NCI-H774 (cell line): Measurements from ENCODE around the gene TRMU.
"Not testable (repeated sequence)": the region's sequence is repeated elsewhere in the genome, so short reads cannot be mapped to it uniquely, and the experiment has no call there.

Source experiments
- DNase-seq: peaks from one replicate; lab custom pipeline; 2025; lab: John Stamatoyannopoulos, UW

Gene TRMU

DNA sequence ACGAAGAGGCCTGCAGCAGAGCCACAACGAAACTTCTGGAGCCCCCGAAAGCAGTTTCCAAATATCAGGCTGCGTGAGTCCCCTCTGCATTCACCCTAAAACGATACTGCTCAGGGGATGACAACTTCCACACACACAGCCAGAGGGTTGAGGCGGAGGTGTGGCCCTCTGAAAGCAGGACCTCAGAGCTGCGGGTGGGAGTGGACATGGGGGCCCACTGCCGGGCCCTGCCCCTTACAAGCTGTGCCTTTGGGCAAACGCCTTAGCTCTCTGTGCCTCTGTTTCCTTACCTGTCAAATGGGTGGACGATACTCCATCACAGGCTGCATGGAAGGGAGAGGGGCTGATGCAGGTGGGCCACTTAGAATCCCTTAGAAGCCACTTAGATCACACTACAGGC lies 53.1 kb downstream of the TRMU start:
- DNase-seq, result no peak

DNA sequence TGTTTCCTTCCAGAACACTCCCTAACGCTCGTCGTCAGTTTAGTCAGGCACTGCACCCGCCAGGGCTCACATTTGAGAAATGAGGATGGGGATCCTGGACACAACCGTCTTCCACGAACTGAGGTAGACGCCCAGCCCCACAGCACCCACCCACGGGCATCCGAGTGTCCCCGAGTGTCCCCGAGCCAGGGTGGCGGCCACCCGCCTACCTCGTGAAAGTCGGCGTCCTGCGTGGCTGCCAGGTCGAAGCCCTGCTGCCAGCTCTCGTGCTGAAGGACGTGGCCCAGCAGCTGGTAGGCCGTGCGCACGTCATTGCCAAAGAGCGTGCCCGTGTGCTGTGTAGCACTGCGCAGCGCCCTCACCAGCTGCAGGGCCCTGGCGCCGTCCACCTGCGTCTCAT lies 53.6 kb downstream of the TRMU start:
- DNase-seq, result no peak

DNA sequence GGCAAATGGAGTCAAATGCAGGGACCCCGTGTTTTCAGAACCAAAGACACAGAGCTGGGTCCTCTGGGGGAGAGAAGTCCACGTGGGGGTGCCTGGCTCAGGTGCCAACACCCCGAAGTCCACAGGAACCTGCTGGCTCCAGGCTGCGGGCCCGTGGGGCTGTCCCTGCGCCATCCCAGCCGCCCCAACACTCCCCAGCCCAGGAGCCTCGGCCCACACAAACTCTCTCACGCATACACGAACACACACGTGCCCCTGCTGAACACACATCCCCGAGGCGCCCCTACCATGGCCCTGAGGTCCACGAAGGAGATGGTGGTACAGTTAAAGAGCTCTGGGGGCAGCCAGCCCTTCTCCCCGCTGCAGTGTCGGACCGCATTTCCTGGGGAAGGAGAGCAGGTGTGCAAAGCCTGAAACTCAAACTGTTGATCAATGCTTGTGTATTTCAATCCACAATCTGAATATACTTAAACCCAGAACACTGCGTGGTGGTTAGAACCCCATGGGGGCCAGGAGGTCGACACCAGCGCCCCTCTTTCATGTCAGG lies 54.7 kb downstream of the TRMU start:
- no peak for DNase-seq

DNA sequence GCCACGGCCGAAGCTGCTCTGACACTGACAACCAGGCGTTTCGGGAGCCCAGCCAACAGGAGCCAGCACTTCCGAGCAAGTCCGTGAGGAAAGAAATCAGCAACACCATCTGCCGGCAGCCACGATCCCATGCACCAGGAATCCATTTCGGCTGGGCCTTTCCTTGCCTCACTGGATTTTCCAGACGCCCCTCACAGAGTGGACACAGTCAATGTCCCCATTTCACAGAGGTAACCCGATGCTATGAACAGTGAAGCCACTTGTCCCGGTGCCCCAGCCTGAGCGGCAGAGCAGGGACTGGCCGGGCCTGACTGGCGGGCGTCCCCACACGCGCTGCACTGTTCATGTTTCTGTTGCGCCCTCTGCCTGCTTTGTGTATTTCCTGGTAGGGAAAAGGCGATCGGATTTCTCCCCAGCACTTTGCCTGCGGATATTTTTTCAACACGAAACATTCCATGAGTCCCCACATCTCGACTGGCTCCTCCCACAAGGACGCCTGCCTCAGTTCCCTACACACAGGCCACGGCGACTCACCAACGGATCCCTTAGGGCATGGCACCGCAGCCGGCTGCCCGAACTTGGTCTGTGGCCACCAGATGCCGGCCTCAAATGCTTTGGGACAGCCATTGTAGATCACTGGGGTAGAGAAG lies 55.3 kb downstream of the TRMU start:
- peak; percentile 0 for DNase-seq

DNA sequence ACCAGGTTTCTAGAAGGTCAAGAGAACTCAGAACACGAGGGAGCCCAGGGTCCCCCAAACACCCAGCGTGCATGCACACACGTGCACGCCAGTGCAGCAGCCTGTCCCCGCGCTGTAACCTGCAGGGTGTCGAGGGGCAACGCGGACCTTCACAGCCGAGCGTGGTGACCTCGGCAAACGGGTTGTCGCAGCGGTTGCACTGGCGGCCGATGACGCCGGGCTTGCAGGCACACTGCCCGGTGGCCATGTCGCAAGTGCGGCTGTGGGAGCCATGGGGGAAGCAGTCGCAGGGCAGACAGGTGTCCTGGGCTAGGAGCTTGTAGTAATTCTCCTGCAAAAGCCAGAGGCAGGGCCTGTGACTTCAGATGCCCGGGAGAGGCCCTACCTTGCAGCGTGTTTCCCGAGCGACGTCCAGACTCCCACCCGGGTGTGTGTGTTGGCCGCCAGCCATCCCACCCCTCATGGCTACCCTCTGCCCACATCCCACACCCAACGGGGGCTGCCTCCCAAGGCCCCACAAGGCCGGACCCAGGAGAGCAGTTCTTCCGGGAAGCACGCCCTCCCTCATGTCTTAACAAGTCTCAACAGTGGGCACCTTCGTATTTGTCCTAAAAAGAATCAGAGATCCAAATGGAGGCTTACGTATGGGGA lies 56.1 kb downstream of the TRMU start:
- no peak for DNase-seq

DNA sequence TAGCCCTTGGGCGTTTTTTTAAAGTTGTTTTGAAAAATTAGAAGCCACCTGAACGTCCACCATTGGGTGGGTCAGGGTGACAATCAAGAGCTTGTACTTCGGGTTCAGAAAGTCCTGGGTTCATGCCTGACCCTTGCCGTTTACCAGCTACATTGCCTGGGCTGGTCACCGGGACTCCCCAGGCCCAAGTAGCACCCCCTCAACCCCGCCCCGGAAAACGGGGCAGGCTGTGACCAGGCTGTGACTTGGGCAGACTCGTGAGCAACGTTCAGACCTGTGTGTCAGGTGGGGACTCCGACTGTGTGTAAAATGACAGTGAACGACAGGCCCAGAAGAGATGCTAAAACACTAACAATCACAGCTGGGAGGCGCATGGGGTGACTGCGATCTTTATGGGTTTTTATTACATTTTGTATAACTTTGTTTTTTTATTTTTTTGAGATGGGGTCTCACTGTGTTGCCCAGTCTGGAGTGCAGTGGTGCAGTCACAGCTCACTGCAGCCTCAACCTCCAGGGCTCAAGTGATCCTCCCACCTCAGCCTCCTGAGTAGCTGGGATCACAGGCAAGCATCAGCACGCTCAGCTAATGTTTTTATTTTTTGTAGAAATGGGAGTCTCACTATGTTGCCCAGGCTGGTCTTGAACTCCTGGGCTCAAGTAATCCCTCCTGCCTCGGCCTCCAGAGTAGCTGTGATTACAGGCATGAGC lies 56.8 kb downstream of the TRMU start:
- DNase-seq, result no peak

DNA sequence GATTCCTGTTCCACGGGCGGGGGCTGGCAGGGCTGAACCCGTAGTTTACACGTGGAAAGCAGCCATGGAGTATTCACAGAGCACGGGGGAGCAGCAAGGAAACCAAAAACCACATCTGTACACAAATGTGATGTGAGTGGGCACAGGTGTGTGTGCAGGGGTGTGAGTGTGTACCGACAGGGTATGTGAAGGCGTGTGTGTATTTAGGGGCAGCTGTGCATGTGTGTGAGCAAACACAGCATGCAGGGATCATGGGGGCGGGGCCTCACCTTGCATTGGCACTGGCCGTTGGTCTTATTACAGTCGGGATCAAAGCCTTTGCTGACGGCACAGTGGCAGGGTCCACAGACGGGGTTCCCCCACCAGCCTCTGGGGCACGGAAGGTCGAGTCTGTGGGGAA lies 58.4 kb downstream of the TRMU start:
- no peak for DNase-seq

DNA sequence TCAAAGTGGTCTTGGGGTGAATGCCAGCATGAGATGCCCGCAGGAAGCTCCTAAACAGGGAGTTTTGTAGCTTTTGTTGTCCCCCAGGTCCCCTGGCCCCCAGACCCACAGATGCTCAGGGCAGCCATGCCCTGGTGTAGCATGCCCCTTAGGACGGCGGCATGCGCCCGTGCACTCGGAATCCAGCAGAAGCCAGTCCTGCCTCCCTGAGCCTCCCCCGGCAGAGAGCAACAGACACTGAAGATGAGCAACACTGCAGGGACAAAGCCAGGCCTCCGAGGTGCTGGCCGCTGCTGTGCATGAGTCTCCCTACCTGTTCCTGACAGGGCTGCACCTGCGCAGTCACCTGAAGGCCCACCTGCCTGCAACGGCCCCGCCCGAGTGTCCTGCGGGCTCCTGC lies 59.1 kb downstream of the TRMU start:
- DNase-seq, result no peak

DNA sequence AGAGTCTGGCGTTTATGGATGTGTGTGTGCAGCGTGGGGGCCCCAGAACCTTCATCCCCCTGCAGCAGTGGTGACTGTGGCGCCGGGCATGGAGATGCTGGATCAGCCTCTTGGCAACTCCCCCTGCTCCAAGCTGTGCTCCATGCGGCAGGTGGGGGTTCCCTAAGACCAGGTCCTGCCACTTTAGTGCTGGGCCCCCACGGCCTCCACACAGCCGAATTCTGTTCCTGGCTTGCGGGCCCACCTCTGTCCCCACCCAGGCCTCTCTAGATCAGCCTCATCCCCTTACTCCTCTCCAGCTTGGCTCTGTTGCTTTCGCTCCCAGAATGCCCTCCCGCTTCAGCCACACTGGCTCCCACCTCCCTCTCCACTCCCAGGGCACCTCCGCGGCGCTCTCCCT lies 59.6 kb downstream of the TRMU start:
- DNase-seq, result no peak

DNA sequence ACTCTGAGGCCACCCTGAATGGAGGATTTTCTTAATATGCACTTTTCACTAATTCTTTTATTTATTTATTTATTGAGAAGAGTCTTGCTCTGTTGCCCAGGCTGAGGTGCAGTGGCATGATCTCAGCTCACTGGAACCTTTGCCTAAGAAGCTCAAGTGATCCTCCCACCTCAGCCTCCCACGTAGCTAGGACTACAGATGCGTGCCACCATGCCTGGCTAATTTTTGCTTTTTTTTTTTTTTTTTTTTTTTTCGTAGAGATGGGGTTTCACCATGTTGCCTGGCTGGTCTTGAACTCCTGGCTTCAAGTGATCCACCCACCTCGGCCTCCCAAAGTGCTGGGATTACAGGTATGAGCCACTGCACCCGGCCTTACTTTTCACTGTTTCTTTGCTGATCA lies 61.5 kb downstream of the TRMU start:
- not testable (repeated sequence) for DNase-seq

DNA sequence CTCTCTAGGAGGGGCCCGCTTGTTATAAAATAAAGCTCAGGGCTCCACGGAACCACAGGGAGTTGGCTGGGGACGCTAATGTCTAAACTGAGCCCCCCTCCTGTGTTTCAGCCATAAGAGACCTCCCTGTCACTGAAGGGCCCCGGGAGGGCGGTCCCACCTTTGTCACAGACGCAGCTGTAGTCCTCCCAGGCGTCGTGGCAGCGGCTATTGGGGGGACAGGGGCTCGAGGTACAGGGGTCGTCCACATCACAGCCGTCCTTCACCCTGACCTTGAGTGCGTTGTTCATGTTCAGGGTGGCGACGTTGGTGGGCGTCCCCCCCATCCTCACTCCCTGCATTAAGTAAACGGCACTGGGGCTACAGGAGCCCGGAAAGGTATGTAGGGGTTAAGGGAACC lies 62.0 kb downstream of the TRMU start:
- DNase-seq, result no peak

DNA sequence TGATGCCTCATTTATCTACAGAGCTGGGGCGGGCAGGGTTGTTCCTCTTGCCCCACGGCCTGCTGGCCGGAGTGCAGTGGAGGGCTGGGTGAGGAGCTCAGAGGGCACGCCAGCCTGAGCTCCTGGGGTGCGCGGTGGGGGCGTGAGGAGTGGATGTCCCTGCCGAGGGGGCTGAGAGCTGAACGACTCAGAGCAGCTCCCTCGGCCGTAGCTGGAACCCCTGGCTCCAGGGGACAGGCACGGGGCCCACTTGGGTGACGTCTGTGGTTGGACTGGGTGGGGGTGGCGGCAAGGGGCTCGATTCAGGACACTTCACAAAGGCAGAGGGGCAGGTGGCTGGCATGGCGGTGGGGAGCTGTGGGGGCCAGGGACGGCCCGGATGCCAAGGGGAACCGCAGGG lies 62.4 kb downstream of the TRMU start:
- no peak for DNase-seq

DNA sequence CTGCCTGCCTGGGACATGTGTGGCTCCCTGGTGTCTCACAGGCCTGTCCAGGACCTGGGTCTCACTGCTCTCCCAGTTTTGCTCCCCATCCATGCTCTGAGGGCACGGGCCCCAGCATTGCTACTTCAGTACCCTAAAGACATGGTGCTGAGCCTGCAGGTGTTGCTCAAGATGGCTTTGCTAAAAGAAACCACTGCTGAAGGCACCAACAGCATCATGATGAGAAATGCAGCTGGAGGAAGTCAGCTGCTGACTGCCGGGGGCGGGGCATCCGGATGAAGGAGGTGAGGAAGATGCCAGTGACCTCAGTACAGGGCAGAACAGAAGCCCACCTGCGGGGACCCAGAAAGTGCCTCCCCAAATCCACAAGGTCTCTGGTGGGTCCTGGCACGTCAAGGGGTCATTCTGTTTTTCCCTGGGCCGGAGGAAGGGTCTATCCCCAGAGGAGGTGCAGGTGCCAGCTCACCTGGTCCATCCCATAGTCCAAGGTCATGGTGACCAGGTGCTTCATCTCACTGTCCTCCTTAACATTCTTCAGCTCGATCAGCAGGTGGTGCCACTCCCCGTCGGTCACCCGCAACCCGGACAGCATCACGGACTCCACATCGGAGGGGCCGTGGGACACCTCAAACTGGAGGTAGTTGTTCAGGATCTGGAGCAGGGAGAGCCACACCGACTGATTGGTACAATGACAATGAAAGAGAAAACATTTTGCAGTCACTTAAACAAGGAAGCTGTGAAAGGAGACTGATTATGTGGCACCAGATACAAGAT lies 63.9 kb downstream of the TRMU start:
- DNase-seq, result no peak

DNA sequence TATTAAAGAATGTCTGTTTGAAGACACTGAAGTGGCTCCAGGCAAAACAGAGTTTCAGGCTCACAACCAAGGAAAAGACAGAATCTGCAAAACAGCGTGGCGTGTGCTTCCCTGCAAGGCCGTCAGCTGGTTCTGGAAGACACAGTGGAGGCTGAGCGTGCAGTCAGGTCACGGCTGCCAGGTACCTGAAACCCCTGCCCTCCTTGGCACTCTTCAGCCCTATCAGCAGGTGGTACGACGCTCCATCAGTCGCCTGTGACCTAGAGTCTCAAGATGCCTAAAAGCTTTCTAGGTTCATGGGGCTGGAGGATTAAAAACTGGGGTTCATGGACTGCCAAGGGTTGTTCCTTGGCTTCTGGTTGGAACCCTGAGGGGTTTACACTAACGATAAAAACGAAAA lies 65.9 kb downstream of the TRMU start:
- no peak for DNase-seq

DNA sequence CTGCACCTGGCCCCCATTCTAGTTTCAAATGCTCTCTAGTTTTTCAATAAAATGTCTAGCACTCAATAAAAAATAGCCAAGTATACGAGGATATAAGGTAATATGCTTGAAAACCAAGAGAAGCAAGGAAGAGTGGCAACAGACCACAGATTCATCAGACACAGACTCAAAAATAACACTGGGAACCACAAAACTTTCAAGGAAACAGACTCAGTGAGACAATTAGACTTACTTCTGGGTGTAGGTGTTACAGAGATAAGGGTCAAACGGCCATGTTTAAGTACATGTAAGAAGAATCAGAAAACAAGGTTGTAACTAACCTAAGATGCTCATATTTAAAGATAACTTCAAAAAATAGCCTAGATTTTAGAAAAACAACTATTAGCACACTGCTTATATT lies 67.0 kb downstream of the TRMU start:
- no peak for DNase-seq

DNA sequence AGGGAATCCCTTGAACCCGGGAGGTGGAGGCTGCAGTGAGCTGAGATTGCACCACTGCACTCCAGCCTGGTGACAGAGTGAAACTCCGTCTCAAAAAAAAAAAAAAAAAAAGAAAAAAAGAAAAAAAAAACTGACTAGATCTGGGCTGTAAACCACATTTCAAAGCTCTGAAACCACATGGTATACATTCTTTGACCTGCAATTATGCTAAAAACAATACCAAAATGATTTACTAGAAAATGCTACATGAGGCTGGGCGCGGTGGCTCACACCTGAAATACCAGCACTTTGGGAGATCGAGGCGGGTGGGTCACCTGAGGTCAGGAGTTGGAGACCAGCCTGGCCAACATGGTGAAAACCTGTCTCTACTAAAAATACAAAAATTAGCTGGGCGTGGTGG lies 68.4 kb downstream of the TRMU start:
- DNase-seq, result not testable (repeated sequence)

DNA sequence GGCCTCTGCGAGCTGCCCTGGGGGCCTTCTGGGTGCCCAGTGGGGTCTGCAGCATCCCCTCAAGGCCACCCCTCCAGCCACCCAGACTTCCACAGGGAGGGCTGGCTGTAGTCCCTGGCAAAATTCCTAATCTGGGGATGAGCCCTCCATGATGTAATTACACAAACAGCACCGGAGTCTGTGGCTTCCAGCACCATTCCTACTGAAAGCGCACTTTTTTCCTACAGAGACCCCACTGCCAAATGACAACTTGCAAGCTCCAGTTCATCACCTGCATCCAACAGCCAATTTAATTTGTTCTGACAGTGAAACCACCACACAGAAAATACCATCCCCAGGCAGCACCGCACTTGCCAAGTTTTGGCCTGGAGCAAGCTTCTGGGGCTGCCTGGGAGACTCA lies 70.4 kb downstream of the TRMU start:
- no peak for DNase-seq

DNA sequence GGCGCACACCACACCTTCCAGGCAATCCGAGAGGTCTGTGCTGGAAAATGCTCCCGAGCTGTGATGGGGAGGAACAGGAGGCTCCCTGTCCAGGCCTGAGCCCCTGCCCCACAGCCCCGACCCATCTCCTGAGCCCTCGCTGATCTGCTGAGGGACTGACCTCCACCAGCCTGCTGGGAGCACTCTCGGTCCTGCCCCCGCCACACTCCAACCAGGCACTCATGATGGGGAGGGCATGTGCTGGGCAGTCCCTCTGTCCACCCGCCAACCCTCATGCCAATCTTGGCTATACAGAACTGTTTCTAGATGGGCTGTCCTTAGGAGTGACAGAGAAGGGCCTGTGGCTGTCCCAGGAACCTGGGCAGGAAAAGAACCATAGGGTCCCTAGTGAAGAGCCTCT lies 70.8 kb downstream of the TRMU start:
- no peak for DNase-seq

DNA sequence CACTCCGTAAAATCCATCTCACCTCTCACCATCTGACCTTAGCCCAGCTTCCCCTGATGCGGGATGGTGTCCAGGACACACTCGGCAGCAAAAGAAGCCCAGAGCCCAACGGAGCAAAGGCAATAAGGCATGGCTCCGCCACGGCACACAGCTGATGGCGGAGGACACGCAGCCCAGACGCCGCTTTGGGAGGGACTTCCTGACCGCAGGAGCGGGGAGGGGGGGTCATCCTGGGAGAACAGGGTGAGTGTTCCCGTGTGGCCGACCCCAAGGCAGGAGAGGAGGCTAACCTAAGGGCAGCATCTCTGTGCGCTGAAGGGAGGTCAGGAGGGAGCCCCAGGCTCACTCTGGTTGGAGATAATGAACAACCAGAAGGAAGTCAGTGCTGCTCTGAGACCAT lies 71.3 kb downstream of the TRMU start:
- no peak for DNase-seq
